ENCODE data around the gene SDR9C7.
"Not testable (repeated sequence)": the region's sequence is repeated elsewhere in the genome, so short reads cannot be mapped to it uniquely, and the experiment has no call there.

The SDR9C7 gene

DNA sequence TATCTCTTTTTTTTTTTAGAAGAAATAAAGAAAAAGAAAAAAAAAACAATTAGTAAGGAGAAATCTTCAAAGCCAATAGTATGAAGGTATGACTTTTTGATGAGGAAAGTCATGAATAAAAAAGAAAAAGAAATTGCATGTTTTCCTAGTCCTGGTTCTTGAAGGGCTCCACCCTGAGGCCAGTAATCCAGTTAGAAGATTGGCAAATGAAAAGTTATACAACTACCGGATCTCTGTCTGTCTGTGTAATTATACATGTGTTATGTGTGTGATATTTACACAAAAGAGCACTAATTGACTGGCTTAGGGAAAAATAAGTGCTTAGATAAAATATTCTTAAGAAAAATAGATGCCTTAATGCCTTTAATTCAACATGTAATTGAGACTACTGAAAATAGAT lies 28.4 kb downstream of the SDR9C7 start:
- no peak overlapping the region for H3K4me3 ChIP-seq (ENCODE audit: low read depth, low read length)
- TF ChIP-seq MYC (IDR thresholded peaks at IDR 0.05; ENCODE audit: low read depth, low read length) (no peak), POLR2A (IDR thresholded peaks at IDR 0.05; ENCODE audit: extremely low read depth, insufficient read length) (no peak)
- TF ChIP-seq, protein P1, sequence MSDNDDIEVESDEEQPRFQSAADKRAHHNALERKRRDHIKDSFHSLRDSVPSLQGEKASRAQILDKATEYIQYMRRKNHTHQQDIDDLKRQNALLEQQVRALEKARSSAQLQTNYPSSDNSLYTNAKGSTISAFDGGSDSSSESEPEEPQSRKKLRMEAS (IDR thresholded peaks at IDR 0.05; ENCODE audit: low read depth, low read length) = no peak
- TF ChIP-seq, protein P2, sequence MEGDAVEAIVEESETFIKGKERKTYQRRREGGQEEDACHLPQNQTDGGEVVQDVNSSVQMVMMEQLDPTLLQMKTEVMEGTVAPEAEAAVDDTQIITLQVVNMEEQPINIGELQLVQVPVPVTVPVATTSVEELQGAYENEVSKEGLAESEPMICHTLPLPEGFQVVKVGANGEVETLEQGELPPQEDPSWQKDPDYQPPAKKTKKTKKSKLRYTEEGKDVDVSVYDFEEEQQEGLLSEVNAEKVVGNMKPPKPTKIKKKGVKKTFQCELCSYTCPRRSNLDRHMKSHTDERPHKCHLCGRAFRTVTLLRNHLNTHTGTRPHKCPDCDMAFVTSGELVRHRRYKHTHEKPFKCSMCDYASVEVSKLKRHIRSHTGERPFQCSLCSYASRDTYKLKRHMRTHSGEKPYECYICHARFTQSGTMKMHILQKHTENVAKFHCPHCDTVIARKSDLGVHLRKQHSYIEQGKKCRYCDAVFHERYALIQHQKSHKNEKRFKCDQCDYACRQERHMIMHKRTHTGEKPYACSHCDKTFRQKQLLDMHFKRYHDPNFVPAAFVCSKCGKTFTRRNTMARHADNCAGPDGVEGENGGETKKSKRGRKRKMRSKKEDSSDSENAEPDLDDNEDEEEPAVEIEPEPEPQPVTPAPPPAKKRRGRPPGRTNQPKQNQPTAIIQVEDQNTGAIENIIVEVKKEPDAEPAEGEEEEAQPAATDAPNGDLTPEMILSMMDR (IDR thresholded peaks at IDR 0.05; ENCODE audit: low read depth, low read length) = no peak
- no peak for DNase-seq (ENCODE audit: low read depth)

DNA sequence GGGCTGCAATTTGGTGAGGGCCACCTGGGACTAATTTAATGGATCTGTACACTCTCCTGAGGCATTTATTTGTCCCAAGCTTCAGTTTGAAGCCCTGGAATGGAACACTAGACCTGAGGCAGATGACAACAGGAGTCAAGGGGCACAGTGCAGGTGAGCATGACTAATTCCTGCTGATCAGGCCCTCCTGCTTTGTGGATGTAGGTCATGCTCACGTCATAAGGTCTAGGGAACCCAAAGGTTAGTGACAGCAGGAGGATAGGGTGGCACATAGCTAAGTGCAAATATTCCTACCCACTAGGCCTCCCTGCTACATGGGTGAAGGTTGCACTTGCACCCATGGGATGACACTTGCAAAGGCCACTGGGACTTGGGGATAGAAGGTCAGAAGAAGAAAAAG lies 30.8 kb downstream of the SDR9C7 start:
- no peak for DNase-seq (ENCODE audit: low read depth)
- H3K4me3 ChIP-seq (ENCODE audit: low read depth, low read length) = no peak overlapping the region
- TF ChIP-seq, protein P2 (IDR thresholded peaks at IDR 0.05; ENCODE audit: low read depth, low read length) = no peak
- TF ChIP-seq POLR2A (IDR thresholded peaks at IDR 0.05; ENCODE audit: extremely low read depth, insufficient read length) (no peak), MYC (IDR thresholded peaks at IDR 0.05; ENCODE audit: low read depth, low read length) (no peak)
- TF ChIP-seq, protein P1 (IDR thresholded peaks at IDR 0.05; ENCODE audit: low read depth, low read length) = no peak

DNA sequence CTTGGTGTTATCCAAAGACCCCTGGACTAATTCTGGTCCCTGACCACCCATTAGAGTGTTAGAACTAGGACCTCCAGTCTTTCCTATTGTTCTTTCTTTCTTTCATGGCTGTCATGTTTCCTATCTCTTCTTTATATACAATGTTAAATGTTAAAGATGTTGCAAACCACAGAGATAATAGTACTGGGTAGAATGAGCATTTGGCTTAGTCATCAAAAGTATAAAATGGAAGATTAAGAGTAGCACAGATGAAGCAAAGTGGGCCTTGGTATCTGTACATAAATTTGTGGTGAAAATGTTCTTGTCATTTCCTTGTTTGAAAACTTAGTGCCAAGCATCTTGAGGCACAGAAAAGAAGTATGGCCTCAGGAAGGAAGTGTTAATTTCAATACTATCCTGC lies 32.9 kb downstream of the SDR9C7 start:
- not testable (repeated sequence) for H3K4me3 ChIP-seq (ENCODE audit: low read depth, low read length); DNase-seq (ENCODE audit: low read depth)

DNA sequence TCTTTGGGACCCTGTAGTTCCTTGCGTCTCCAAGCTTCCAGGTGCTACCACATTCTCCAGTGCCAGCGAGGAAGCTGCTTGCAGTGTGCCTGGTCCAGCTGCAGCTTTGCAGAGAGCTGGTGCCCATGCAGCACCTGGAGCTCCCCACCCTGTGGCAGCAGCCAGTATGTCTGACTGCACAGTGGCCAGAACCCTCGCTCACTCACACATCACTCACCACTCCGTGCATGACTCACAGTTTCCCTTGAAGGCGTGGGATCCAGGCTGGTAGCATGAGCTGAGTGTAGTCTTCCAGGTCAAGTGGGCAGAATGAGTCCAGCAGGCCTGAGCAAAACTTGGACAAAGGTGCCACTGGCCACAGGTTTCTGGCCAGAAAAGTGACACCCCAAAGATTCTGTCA lies 33.6 kb downstream of the SDR9C7 start:
- TF ChIP-seq, protein P2 (IDR thresholded peaks at IDR 0.05; ENCODE audit: low read depth, low read length) = no peak
- TF ChIP-seq MYC (IDR thresholded peaks at IDR 0.05; ENCODE audit: low read depth, low read length) (no peak), POLR2A (IDR thresholded peaks at IDR 0.05; ENCODE audit: extremely low read depth, insufficient read length) (no peak)
- TF ChIP-seq, protein P1 (IDR thresholded peaks at IDR 0.05; ENCODE audit: low read depth, low read length) = no peak
- no peak overlapping the region for H3K4me3 ChIP-seq (ENCODE audit: low read depth, low read length)
- DNase-seq (ENCODE audit: low read depth) = no peak

DNA sequence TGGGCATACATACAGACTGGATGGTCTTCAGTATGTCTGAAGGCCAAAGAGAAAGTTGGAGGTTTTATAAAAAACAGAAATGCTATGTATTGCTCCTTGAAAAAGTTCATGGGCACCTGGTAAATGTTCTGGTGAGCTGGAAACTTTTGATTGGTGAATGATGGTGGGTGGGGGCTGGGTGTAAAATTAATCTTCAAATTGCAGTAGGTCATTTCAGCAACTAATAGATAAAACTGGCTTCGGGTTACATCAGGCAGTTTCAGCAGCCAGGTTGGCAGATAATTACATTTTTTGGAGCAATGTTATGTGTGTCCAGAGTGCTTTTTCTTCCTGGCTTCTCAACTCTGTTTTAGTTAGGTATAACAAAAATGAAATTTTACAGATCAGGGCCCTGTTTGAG lies 35.3 kb downstream of the SDR9C7 start:
- no peak for DNase-seq (ENCODE audit: low read depth)
- TF ChIP-seq MYC (IDR thresholded peaks at IDR 0.05; ENCODE audit: low read depth, low read length) (no peak), POLR2A (IDR thresholded peaks at IDR 0.05; ENCODE audit: extremely low read depth, insufficient read length) (no peak)
- TF ChIP-seq, protein P2 (IDR thresholded peaks at IDR 0.05; ENCODE audit: low read depth, low read length) = no peak
- no peak overlapping the region for H3K4me3 ChIP-seq (ENCODE audit: low read depth, low read length)

DNA sequence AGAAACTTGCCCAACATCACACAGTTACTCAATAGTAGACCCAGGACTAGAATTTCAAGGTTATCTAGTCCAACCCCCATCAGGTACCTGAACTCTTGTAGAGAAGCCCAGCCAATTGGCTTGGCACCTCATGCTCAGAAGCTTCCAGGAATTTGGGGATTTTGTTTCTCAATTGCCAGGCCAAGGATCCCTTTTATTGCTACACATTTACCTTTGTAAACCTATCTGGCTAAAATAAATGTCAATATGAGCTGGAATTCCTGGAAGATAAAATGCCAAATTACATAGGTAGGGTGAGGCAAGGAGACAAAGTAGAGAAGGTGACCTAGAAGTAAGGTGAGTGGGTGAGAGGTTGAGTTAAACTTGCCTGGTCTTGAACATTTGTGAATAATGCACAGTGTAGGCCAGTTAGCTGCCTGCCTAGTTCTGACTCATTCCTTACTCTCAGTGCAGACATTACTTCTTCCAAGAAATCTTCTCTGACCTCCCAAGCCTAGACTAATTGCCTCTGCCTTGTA lies 36.3 kb downstream of the SDR9C7 start:
- TF ChIP-seq POLR2A (IDR thresholded peaks at IDR 0.05; ENCODE audit: extremely low read depth, insufficient read length) (no peak), MYC (IDR thresholded peaks at IDR 0.05; ENCODE audit: low read depth, low read length) (no peak)
- TF ChIP-seq, protein P1 (IDR thresholded peaks at IDR 0.05; ENCODE audit: low read depth, low read length) = no peak
- TF ChIP-seq, protein P2 (IDR thresholded peaks at IDR 0.05; ENCODE audit: low read depth, low read length) = no peak
- no peak for DNase-seq (ENCODE audit: low read depth)
- H3K4me3 ChIP-seq (ENCODE audit: low read depth, low read length) = no peak overlapping the region
